ENCODE results near the gene SPEG.

SPEG gene

DNA sequence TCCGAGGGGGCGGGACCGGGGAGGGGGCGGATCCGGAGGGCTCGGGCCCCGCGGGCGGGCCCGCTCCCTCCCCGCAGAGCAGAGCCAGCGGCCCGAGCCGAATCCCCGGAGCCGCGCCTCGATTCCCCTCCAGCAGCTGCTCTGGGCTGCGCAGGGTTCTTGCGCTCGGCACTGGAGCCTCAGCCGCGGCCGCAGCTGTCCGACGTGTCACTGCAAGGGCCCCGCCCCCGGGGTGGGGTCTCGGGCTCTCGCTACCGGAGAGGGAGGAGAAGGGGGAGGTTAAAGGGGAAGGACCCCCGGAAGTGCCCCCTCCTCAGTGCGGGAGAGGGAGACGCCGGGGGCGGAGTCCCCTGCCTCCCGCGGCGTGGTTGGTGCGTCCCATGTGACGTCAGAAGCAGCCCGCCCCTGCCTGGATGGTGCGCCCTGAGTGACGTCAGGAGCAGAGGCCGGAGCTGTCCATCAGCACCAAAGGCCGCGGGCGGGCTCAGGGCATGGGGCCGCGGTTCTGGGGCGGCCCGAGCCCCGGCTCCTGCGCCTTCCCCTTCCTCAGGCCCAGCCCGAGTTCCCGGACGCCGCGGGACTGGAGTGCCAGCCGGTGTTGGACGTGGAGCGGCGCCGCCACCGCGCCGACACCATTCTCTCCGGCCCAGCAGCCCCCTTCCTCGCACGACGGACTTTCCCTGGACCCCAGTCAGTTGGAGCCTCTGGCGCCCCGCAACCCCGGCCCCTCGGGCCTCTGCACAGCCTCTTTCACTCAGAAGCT, 109.1 kb downstream of the SPEG start, which contains the start of the genes CHPF and TMEM198:
Gene CHPF (minus strand): TSS at position 214 of the 763 bp plus-strand sequence. CDS start 271 bp downstream, outside the sequence.
Gene TMEM198 (plus strand): TSS at position 433 of the 763 bp plus-strand sequence. CDS start 700 bp downstream, outside the sequence.
- DNase-seq, result peak; percentile 98 to 100 (median 99)
- intact Hi-C loops (cut with DNase I), result loop anchor here (5.0 kb wide), 2 partner anchors 54 to 156 kb away; partner anchors contain the start of genes DNPEP and STK11IP

- intact Hi-C loops (cut with DNase I), result loop anchor here (5.0 kb wide), 2 partner anchors 53 to 157 kb away; partner anchors contain the start of genes DNPEP and STK11IP
- no peak for DNase-seq
Measured at GRCh38 chr2:219544567-219544966, 109.9 kb downstream of the SPEG start.

DNA sequence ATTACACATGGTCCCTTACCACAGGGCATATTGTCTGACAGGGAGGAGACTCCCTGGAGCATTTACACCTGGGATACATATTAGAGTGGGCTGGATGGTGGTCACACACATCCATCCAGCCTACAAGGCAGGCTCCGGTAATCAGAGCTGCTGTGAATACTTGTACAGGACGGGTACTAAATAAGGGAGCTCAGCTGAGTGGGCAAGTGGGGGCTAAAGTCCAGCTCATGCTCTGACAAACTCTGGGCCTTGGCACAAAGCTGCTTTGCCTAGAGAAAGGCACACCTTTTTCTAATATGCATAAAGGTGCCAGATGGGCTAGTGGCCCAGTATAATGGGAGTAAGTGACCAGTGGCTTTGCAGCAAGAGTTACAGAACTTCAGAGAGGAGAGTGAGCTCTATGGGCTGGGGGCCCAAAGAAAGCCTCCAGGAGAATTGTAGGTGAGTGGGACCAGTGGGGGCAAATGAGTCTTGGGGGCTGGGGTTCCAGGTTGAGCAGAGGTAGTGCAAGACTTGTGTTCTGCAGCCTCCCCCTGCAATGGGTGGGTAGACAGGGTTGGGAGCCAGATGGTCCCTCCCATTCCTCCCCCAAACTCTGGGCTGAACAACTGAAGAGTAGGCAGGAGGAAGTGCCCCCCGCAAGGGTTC, 110.8 kb downstream of the SPEG start:
- intact Hi-C loops (cut with DNase I), result no loop called here
- no peak for DNase-seq

DNA sequence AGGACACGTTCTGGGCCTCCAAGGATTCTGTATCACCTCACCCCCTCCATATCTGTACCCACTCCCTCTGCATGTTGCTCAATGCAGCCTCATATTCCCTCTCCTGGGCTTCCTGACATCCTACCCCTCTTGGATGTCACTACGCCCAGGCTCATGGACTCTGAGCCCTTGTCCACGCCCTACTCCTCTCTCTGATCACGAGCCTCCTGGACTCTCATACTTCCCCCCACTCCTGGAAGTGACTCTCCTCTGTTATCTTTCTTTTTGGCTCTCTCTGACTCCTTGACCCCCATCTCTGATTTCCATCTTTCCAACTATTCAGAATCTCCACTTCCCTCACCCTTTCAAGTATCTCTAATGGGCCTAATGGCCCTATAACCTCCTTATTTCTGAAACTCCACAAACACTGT, 111.3 kb downstream of the SPEG start:
- DNase-seq, result no peak
- intact Hi-C loops (cut with DNase I), result no loop called here

- intact Hi-C loops (cut with DNase I), result no loop called here
- no peak for DNase-seq
Measured at GRCh38 chr2:219547621-219548020, 113.0 kb downstream of the SPEG start.

All from head of caudate nucleus (tissue), 42 donors.